Endothelial cell of umbilical vein (primary cell): ENCODE data around the gene ZDHHC20.

ENCODE experiments used
- POLR2A ChIP-seq: IDR thresholded peaks from 2 replicates; pipeline ENCODE4 v1.6.1; 2012; ENCODE audit warnings: low read depth, mild to moderate bottlenecking, control low read depth, low read length
- POLR2AphosphoS5 ChIP-seq: IDR thresholded peaks from 2 replicates; pipeline ENCODE4 v1.6.1; 2012; ENCODE audit warnings: low read depth, mild to moderate bottlenecking, control low read depth, low read length, moderate library complexity; ENCODE audit not compliant: insufficient read depth
- TF ChIP-seq, protein P1 (sequence below), 2 donors: IDR thresholded peaks; 1 replicate in 1 of 2; 2 replicates in 1 of 2; pipeline ENCODE4 v1.5.1; 2011; ENCODE audit warnings: low read length in 2 of 2, mild to moderate bottlenecking in 2 of 2, moderate library complexity in 2 of 2, control low read depth in 1 of 2, inconsistent platforms in 1 of 2, low read depth in 1 of 2; ENCODE audit not compliant: insufficient read depth in 1 of 2; ENCODE audit errors: extremely low read depth in 1 of 2
- TF ChIP-seq, protein P2 (sequence below): IDR thresholded peaks from 2 replicates; pipeline ENCODE4 v1.6.1; 2011; ENCODE audit not compliant: insufficient read depth, insufficient read length

DNA sequence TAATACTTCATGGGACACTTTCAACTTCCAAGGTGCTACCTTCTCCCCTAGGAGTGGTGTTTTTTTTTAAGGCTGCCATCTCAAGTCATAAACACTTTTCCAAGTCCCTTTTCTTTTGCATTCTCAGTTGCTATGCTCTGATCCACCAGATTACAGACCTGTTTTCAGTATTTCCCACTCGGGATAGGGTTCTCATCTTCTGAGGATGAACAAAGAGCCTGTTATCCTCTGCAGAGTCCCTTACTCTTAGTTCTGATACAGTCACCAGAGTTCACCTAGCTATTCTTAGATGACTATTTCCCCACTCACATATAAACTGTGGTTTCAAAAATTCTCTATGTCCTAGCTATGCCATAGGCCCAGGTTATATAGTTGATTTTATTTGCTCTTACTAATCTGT is 15.9 kb downstream of the ZDHHC20 start:
- TF ChIP-seq, protein P1, sequence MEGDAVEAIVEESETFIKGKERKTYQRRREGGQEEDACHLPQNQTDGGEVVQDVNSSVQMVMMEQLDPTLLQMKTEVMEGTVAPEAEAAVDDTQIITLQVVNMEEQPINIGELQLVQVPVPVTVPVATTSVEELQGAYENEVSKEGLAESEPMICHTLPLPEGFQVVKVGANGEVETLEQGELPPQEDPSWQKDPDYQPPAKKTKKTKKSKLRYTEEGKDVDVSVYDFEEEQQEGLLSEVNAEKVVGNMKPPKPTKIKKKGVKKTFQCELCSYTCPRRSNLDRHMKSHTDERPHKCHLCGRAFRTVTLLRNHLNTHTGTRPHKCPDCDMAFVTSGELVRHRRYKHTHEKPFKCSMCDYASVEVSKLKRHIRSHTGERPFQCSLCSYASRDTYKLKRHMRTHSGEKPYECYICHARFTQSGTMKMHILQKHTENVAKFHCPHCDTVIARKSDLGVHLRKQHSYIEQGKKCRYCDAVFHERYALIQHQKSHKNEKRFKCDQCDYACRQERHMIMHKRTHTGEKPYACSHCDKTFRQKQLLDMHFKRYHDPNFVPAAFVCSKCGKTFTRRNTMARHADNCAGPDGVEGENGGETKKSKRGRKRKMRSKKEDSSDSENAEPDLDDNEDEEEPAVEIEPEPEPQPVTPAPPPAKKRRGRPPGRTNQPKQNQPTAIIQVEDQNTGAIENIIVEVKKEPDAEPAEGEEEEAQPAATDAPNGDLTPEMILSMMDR (IDR thresholded peaks at IDR 0.05; ENCODE audit: extremely low read depth in 1 of 2, insufficient read depth in 1 of 2, low read depth in 1 of 2, low read length in 2 of 2) = no peak
- no peak for TF ChIP-seq POLR2AphosphoS5
- TF ChIP-seq, protein P2, sequence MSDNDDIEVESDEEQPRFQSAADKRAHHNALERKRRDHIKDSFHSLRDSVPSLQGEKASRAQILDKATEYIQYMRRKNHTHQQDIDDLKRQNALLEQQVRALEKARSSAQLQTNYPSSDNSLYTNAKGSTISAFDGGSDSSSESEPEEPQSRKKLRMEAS = no peak
- TF ChIP-seq POLR2A = no peak
